Measurements from ENCODE around the gene CUL2. TPM values are rescaled to one million over a fixed set of nuclear protein-coding genes. Genes with fewer than 3 reads are reported as not detected.
A peak's percentile ranks its signal among the peaks of the same experiment; 100 is the strongest.
"Not testable (repeated sequence)": the region's sequence is repeated elsewhere in the genome, so short reads cannot be mapped to it uniquely, and the experiment has no call there.

CUL2 gene
- polyA plus RNA-seq, 2 donors = 5.3 to 11.3 TPM

DNA sequence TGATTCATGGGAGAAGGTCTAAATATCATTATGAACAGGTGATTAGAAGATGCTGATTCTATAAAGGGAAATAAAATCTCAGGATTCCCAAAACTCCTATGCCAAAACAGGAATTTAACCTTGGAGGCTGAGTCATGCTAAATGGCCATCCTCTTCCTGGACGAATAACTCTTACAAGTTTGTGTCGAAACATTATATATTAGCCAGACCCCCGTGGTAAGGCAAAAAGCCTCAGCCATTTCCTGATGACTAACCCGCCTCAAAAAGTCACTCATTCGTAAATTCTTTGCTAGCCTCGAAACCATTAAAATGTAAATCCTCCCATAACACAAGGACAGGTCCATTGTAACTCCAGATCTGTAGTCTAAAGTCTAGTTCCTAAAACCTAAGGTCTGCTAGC is 32.0 kb downstream of the CUL2 start:
- WGBS, 2 donors = 64 to 69% methylated on average over 6 of the region's 6 CpGs
- no peak overlapping the region for H3K4me3 ChIP-seq (ENCODE audit: low read depth in 1 of 2, low read length in 2 of 2)
- no peaks in the 10 kb centered on the region for H3K27me3 ChIP-seq (ENCODE audit: control insufficient read depth in 1 of 2, insufficient read depth in 2 of 2, low read length in 2 of 2)
- H3K4me1 ChIP-seq (ENCODE audit: control insufficient read depth in 2 of 2, insufficient read depth in 2 of 2, low read length in 1 of 2) = no peaks in the 10 kb centered on the region
- no peaks in the 10 kb centered on the region for H3K9me3 ChIP-seq (ENCODE audit: control insufficient read depth in 2 of 2, insufficient read depth in 1 of 2, low read depth in 1 of 2, low read length in 1 of 2)
- no peaks in the 10 kb centered on the region for H3K36me3 ChIP-seq (ENCODE audit: control insufficient read depth in 2 of 2, insufficient read depth in 2 of 2, low read length in 1 of 2)
- no peak overlapping the region for H3K27ac ChIP-seq (ENCODE audit: low read depth in 2 of 2, low read length in 1 of 2)

DNA sequence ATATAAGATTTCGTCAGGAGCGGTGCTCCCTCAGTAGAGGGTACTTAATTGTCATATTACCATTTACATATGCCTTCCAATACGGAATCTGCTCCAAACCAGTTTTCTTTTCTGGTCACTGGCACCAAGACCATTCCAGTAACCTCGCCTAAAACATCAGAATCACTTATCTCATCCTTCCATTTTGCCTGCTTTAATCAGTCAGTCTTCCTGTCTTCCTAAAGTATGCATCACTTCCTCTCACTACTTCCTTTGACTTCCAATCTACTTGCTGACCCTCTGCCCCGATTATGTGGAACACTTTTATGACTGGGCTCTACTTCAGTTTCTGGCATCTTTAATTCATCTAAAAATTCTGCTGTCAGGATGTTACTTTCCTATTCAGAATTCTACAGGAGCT is 33.5 kb downstream of the CUL2 start:
- Histone ChIP-seq H3K9me3 (ENCODE audit: control insufficient read depth in 2 of 2, insufficient read depth in 1 of 2, low read depth in 1 of 2, low read length in 1 of 2) (no peaks in the 10 kb centered on the region), H3K36me3 (ENCODE audit: control insufficient read depth in 2 of 2, insufficient read depth in 2 of 2, low read length in 1 of 2) (peaks cover 0 to 2% of the 10 kb centered on the region in 2 donors), H3K4me3 (ENCODE audit: low read depth in 1 of 2, low read length in 2 of 2) (no peak overlapping the region), H3K4me1 (ENCODE audit: control insufficient read depth in 2 of 2, insufficient read depth in 2 of 2, low read length in 1 of 2) (no peaks in the 10 kb centered on the region), H3K27me3 (ENCODE audit: control insufficient read depth in 1 of 2, insufficient read depth in 2 of 2, low read length in 2 of 2) (no peaks in the 10 kb centered on the region), H3K27ac (ENCODE audit: low read depth in 2 of 2, low read length in 1 of 2) (no peak overlapping the region)
- WGBS, 2 donors = 84 to 90% methylated on average over 5 of the region's 5 CpGs

DNA sequence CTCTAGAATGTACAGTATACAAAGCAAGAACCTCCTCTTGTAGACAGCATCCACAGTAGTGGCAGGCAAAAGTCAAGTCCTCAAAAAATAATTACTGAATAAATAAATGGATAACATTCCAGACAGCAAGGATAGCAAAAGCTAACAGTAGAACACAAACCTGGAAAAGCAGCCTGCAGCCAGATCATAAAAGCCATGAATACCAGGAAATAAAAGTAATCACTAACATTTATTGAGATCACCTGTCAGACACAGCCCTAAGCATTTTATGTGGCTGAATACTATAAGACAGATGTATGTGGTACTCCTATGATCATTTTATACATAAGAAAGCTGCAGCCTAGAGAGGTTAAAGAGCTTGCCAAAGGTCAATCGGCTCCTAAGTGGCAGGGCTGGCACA is 34.0 kb downstream of the CUL2 start:
- Histone ChIP-seq H3K27me3 (ENCODE audit: control insufficient read depth in 1 of 2, insufficient read depth in 2 of 2, low read length in 2 of 2) (no peaks in the 10 kb centered on the region), H3K9me3 (ENCODE audit: control insufficient read depth in 2 of 2, insufficient read depth in 1 of 2, low read depth in 1 of 2, low read length in 1 of 2) (no peaks in the 10 kb centered on the region), H3K27ac (ENCODE audit: low read depth in 2 of 2, low read length in 1 of 2) (no peak overlapping the region), H3K4me3 (ENCODE audit: low read depth in 1 of 2, low read length in 2 of 2) (no peak overlapping the region), H3K36me3 (ENCODE audit: control insufficient read depth in 2 of 2, insufficient read depth in 2 of 2, low read length in 1 of 2) (peaks cover 0 to 2% of the 10 kb centered on the region in 2 donors), H3K4me1 (ENCODE audit: control insufficient read depth in 2 of 2, insufficient read depth in 2 of 2, low read length in 1 of 2) (no peaks in the 10 kb centered on the region)
- WGBS, 2 donors = 74 to 80% methylated on average over 1 of the region's 1 CpG

DNA sequence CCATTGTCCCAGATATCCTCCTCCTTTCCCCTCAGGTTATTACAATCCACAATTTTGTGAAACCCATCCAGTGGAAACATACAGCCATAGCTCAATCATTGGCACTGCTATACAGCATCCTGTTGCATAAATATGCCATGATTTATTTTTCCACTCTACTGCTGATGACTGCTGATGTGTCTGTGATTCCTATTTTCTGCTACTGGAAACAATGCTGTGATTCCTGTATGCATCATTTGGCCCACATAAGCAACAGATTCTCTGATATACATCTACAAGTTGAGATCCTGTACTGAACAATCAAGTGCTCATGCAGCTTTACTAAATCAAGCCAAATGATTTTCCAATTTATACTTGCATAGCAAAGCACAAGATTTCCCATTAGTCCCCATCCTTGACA is 39.6 kb downstream of the CUL2 start:
- no peak overlapping the region for H3K4me3 ChIP-seq (ENCODE audit: low read depth in 1 of 2, low read length in 2 of 2)
- H3K27me3 ChIP-seq (ENCODE audit: control insufficient read depth in 1 of 2, insufficient read depth in 2 of 2, low read length in 2 of 2) = no peaks in the 10 kb centered on the region
- no peaks in the 10 kb centered on the region for H3K4me1 ChIP-seq (ENCODE audit: control insufficient read depth in 2 of 2, insufficient read depth in 2 of 2, low read length in 1 of 2)
- H3K36me3 ChIP-seq (ENCODE audit: control insufficient read depth in 2 of 2, insufficient read depth in 2 of 2, low read length in 1 of 2) = peaks cover 3 to 5% of the 10 kb centered on the region in 2 donors
- H3K9me3 ChIP-seq (ENCODE audit: control insufficient read depth in 2 of 2, insufficient read depth in 1 of 2, low read depth in 1 of 2, low read length in 1 of 2) = no peaks in the 10 kb centered on the region
- no peak overlapping the region for H3K27ac ChIP-seq (ENCODE audit: low read depth in 2 of 2, low read length in 1 of 2)

DNA sequence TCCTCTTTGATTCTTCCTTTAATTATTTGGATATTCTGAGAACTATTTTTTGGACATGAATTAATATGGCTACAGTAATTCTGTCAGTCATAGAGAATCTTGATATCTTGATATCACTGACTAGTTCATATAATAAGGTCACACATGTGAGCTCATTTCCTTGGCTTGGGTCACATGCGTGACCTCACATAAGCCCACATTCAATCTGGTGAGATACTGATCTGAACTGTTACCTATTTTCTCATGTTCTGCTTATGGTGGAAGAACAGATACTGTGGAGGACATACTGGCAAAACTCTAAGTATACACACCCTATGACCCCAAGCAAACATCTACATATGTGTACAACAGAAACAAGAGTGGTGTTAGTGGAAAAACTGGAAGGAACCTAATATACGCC is 44.1 kb downstream of the CUL2 start:
- Histone ChIP-seq H3K27ac (ENCODE audit: low read depth in 2 of 2, low read length in 1 of 2) (no peak overlapping the region), H3K27me3 (ENCODE audit: control insufficient read depth in 1 of 2, insufficient read depth in 2 of 2, low read length in 2 of 2) (no peaks in the 10 kb centered on the region), H3K4me3 (ENCODE audit: low read depth in 1 of 2, low read length in 2 of 2) (no peak overlapping the region), H3K4me1 (ENCODE audit: control insufficient read depth in 2 of 2, insufficient read depth in 2 of 2, low read length in 1 of 2) (no peaks in the 10 kb centered on the region), H3K9me3 (ENCODE audit: control insufficient read depth in 2 of 2, insufficient read depth in 1 of 2, low read depth in 1 of 2, low read length in 1 of 2) (no peaks in the 10 kb centered on the region), H3K36me3 (ENCODE audit: control insufficient read depth in 2 of 2, insufficient read depth in 2 of 2, low read length in 1 of 2) (peaks cover 2 to 11% of the 10 kb centered on the region in 2 donors)
- WGBS, 2 donors = 69 to 74% methylated on average over 2 of the region's 2 CpGs

DNA sequence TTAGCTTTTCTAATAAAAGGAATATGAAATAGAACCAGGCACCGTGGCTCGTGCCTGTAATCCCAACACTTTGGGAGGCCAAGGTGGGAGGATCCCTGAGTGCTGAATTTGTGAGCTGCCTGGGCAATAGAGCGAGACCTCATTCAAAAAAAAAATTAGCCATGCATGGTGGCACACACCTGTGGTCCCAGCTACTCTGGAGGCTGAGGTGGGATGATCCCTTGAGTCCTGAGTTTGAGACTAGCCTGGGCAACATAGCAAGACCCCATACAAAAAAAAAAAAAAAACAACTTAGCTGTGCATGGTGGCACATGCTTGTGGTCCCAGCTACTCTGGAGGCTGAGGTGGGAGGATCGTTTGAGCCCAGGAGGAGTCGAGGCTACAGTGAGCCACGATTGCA is 44.9 kb downstream of the CUL2 start:
- not testable (repeated sequence) for H3K27ac ChIP-seq (ENCODE audit: low read depth in 2 of 2, low read length in 1 of 2); H3K4me1 ChIP-seq (ENCODE audit: control insufficient read depth in 2 of 2, insufficient read depth in 2 of 2, low read length in 1 of 2); H3K27me3 ChIP-seq (ENCODE audit: control insufficient read depth in 1 of 2, insufficient read depth in 2 of 2, low read length in 2 of 2); H3K9me3 ChIP-seq (ENCODE audit: control insufficient read depth in 2 of 2, insufficient read depth in 1 of 2, low read depth in 1 of 2, low read length in 1 of 2); H3K4me3 ChIP-seq (ENCODE audit: low read depth in 1 of 2, low read length in 2 of 2)
- WGBS, 2 donors = 96 to 97% methylated on average over 6 of the region's 6 CpGs
- peaks cover 2 to 11% of the 10 kb centered on the region in 2 donors for H3K36me3 ChIP-seq (ENCODE audit: control insufficient read depth in 2 of 2, insufficient read depth in 2 of 2, low read length in 1 of 2)

DNA sequence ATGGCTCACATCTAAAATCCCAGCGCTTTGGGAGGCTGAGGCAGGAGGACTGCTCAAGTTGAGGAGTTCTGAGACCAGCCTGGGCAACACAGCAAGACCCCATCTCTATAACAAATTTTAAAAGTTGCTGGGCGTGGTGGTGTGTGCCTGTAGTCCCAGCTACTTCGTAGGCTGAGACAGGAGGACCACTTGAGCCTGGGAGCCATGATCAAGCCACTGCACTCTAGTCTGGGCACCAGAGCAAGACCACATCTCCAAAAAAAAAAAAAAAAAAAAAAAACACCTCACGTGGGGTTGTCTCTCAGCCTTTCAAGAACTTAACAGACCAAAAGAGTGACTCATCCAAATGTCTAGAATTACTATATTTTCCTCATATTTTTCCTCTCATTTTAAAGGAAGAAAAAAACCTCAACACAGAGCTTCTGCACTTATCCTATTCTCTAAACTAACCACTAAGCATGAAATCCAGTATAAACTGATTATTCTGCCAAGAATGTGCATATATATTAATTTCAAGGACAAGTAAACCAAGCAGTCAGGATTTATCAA is 46.3 kb downstream of the CUL2 start:
- WGBS, 2 donors = 88 to 94% methylated on average over 4 of the region's 4 CpGs
- Histone ChIP-seq H3K9me3 (ENCODE audit: control insufficient read depth in 2 of 2, insufficient read depth in 1 of 2, low read depth in 1 of 2, low read length in 1 of 2) (no peaks in the 10 kb centered on the region), H3K4me1 (ENCODE audit: control insufficient read depth in 2 of 2, insufficient read depth in 2 of 2, low read length in 1 of 2) (peaks cover 0 to 2% of the 10 kb centered on the region in 2 donors), H3K27me3 (ENCODE audit: control insufficient read depth in 1 of 2, insufficient read depth in 2 of 2, low read length in 2 of 2) (no peaks in the 10 kb centered on the region), H3K36me3 (ENCODE audit: control insufficient read depth in 2 of 2, insufficient read depth in 2 of 2, low read length in 1 of 2) (peaks cover 2 to 11% of the 10 kb centered on the region in 2 donors), H3K4me3 (ENCODE audit: low read depth in 1 of 2, low read length in 2 of 2) (no peak overlapping the region), H3K27ac (ENCODE audit: low read depth in 2 of 2, low read length in 1 of 2) (no peak overlapping the region)

DNA sequence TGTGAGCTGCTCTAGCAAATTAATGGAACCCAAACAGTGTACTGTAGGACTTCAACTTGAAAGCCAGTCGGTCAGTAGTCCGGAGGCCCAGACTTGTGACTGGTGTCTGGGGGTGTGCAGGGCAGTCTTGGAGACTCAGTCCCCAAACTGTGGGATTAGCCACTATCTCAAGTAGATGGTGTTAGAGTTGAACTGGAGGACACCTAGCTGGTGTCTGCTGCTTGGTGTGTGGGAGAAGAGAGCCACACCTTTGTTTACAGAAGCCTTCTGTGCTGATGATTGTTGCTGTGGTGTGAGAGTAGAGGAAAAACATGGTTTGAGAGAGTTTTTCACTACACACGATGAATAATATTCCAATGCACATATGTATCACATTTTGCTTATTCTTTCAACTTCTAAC is 47.4 kb downstream of the CUL2 start:
- peaks cover 2 to 11% of the 10 kb centered on the region in 2 donors for H3K36me3 ChIP-seq (ENCODE audit: control insufficient read depth in 2 of 2, insufficient read depth in 2 of 2, low read length in 1 of 2)
- WGBS, 2 donors = 83 to 88% methylated on average over 3 of the region's 3 CpGs
- H3K4me3 ChIP-seq (ENCODE audit: low read depth in 1 of 2, low read length in 2 of 2) = no peak overlapping the region

DNA sequence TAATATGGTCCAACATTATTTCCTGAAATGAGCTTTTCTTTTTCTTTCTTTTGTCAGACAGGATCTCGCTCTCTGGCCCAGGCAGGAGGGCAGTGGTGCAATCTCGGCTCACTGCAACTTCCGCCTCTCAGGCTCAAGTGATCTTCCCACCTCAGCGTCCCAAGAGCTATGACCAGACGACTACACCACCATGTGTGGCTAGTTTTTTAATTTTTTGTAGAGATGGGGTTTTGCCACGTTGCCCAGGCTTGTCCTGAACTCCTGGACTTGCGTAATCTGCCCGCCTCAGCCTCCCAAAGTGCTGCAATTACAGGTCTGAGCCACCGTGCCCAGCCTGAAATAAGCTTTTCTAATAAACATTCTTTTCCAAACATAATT is 48.6 kb downstream of the CUL2 start:
- Histone ChIP-seq H3K9me3 (ENCODE audit: control insufficient read depth in 2 of 2, insufficient read depth in 1 of 2, low read depth in 1 of 2, low read length in 1 of 2) (no peaks in the 10 kb centered on the region), H3K36me3 (ENCODE audit: control insufficient read depth in 2 of 2, insufficient read depth in 2 of 2, low read length in 1 of 2) (peaks cover 0 to 11% of the 10 kb centered on the region in 2 donors), H3K4me3 (ENCODE audit: low read depth in 1 of 2, low read length in 2 of 2) (no peak overlapping the region)

More for the DNA sequence above, 47.4 kb downstream of the CUL2 start:
- H3K4me1 ChIP-seq (ENCODE audit: control insufficient read depth in 2 of 2, insufficient read depth in 2 of 2, low read length in 1 of 2) = peaks cover 0 to 2% of the 10 kb centered on the region in 2 donors
- H3K27me3 ChIP-seq (ENCODE audit: control insufficient read depth in 1 of 2, insufficient read depth in 2 of 2, low read length in 2 of 2) = no peaks in the 10 kb centered on the region
- no peaks in the 10 kb centered on the region for H3K9me3 ChIP-seq (ENCODE audit: control insufficient read depth in 2 of 2, insufficient read depth in 1 of 2, low read depth in 1 of 2, low read length in 1 of 2)
- H3K27ac ChIP-seq (ENCODE audit: low read depth in 2 of 2, low read length in 1 of 2) = no peak overlapping the region

DNA sequence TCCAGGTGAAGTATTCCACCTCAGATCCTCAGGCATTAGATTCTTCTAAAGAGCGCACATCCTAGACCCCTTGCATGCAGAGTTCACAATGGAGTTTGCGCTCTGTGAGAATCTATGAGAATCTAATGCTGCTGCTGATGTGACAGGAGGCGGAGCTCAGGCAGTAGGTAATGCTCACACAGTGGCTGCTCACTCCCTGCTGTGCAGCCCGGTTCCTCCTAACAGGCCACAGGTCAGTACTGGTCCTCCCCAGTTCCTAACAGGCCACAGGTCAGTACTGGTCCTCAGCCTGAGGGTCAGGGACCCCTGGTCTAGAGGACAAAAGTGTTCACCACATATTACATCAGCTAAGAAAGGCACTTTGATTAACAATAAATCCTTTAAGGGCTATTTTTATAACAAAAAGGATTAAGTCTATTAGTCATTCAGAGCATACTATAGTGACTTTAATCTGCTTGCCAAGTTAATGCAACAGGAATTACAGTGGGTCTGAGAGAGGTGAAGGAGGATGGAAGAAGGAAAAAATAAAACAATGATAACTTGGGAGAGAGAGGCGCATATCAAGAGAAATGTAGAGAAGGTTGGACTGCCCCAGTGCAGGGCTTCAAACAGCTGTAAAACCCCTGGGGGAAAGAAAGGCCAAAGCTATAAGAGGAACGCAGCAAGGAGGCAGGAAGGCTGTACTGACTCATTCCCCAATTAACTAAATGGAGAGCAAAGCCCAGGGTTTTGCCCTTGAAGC is 49.2 kb downstream of the CUL2 start:
- H3K27me3 ChIP-seq (ENCODE audit: control insufficient read depth in 1 of 2, insufficient read depth in 2 of 2, low read length in 2 of 2) = no peaks in the 10 kb centered on the region
- WGBS, 2 donors = 64 to 78% methylated on average over 6 of the region's 6 CpGs
- peaks cover 0 to 8% of the 10 kb centered on the region in 2 donors for H3K36me3 ChIP-seq (ENCODE audit: control insufficient read depth in 2 of 2, insufficient read depth in 2 of 2, low read length in 1 of 2)
- peak overlapping the region; percentile 42 to 77 for H3K27ac ChIP-seq (ENCODE audit: low read depth in 2 of 2, low read length in 1 of 2)
- no peaks in the 10 kb centered on the region for H3K9me3 ChIP-seq (ENCODE audit: control insufficient read depth in 2 of 2, insufficient read depth in 1 of 2, low read depth in 1 of 2, low read length in 1 of 2)
- H3K4me1 ChIP-seq (ENCODE audit: control insufficient read depth in 2 of 2, insufficient read depth in 2 of 2, low read length in 1 of 2) = peaks cover 0 to 2% of the 10 kb centered on the region in 2 donors
- no peak overlapping the region for H3K4me3 ChIP-seq (ENCODE audit: low read depth in 1 of 2, low read length in 2 of 2)

More for the DNA sequence above, 48.6 kb downstream of the CUL2 start:
- H3K4me1 ChIP-seq (ENCODE audit: control insufficient read depth in 2 of 2, insufficient read depth in 2 of 2, low read length in 1 of 2) = peaks cover 0 to 2% of the 10 kb centered on the region in 2 donors
- no peaks in the 10 kb centered on the region for H3K27me3 ChIP-seq (ENCODE audit: control insufficient read depth in 1 of 2, insufficient read depth in 2 of 2, low read length in 2 of 2)
- WGBS, 2 donors = 63 to 73% methylated on average over 9 of the region's 9 CpGs
- H3K27ac ChIP-seq (ENCODE audit: low read depth in 2 of 2, low read length in 1 of 2) = peak overlapping the region in 1 of 2 donors; percentile 11

All from esophagus (tissue), 2 donors.